Pancreas (tissue), 10 donors: ENCODE measurements around the gene PFKFB4. TPM values are rescaled to one million over a fixed set of nuclear protein-coding genes. Genes with fewer than 3 reads are reported as not detected.
"Not testable (repeated sequence)": the region's sequence is repeated elsewhere in the genome, so short reads cannot be mapped to it uniquely, and the experiment has no call there.

Source experiments
- ATAC-seq, 4 donors: fragments of 200-7000 bp; cut with Tn5 transposase; one replicate each; pipeline versions ENCODE4 v1.8.0 to v1.9.1; 2020; ENCODE audit warnings: mild to moderate bottlenecking in 4 of 4, moderate library complexity in 4 of 4
- DNase-seq, 6 donors: peaks; one replicate each; pipeline ENCODE4 v3.0.0-alpha.2; 2020
- FAIRE-seq: peaks from 2 replicates; lab custom pipeline; 2012; peaks lifted over from hg19 to GRCh38; lab: Jason Lieb, UNC
- H3K27ac ChIP-seq, 4 donors: fragments of 200-600 bp; sonication (generic); 1 replicate in 3 of 4; 2 replicates in 1 of 4; pipeline versions ENCODE4 v1.5.0 to v1.8.0; 2020
- H3K27me3 ChIP-seq, 4 donors: fragments of 200-600 bp; one replicate each; pipeline ENCODE4 v1.8.0; 2021
- H3K36me3 ChIP-seq, 3 donors: fragments of 200-600 bp; sonication (generic) in 1 of 3; one replicate each; pipeline versions ENCODE4 v1.5.0 to v1.8.0; 2020 to 2021
- H3K4me1 ChIP-seq, 3 donors: fragments of 200-600 bp; one replicate each; pipeline ENCODE4 v1.8.0; 2021
- H3K4me3 ChIP-seq, 4 donors: fragments of 200-600 bp; sonication (generic) in 2 of 4; one replicate each; pipeline versions ENCODE4 v1.5.0 to v1.8.0; 2020 to 2021
- H3K9me3 ChIP-seq, 4 donors: fragments of 200-600 bp; one replicate each; pipeline ENCODE4 v1.8.0; 2021
- CTCF ChIP-seq, 4 donors: fragments of 200-600 bp; sonication (generic) in 3 of 4; IDR thresholded peaks; one replicate each; pipeline versions ENCODE4 v1.5.0 to v1.8.0; 2021; ENCODE audit warnings: antibody characterized with exemption in 4 of 4
- WGBS, 2 donors: extraction: QIAGEN DNeasy Blood & Tissue Kit; methylation state at CpG; one replicate each; pipeline ENCODE4 v1.1.7; 2013; 5-methylcytosine and 5-hydroxymethylcytosine counted together
- intact Hi-C, 3 donors: fragments of 100-400 bp; cut with DNase I; formaldehyde crosslinking; loops; one replicate each; pipeline versions ENCODE4 v1.11.1 to v1.14.2; 2022
- polyA plus RNA-seq, 2 donors: library from polyadenylated mRNA; stranded (reverse); fragments of 200-250 nt; gene quantifications; one replicate each; pipeline ENCODE4 v1.2.3, GENCODE V29; 2013
- total RNA-seq, 6 donors: library from RNA; stranded (reverse); fragmentation: NEBNext Ultra II Directional in 4 of 6; extraction: Animal tissue kit (Norgen Biotek cat#: 25700) in 4 of 6; gene quantifications; one replicate each; pipeline versions ENCODE4 v1.2.1 to v1.2.4, GENCODE V29; 2021 to 2023
- donor health status: healthy with polysubstance abuse.
- donor health status: DM: no; HTN: no; CAD: no; lungs with moderate emphysema.
- donor health status: DM: no; HTN: no; CAD: no.
- donor health status: control.
- donor health status: control.
- donor health status: Bipolar disorder and iron deficiency.
- donor health status: DM: yes; HTN: yes; CAD: no.
- donor health status: DM: no; HTN: no; CAD: no.
- donor health status: DM: no; HTN: no; CAD: no.
- donor health status: DM: yes; HTN: yes; CAD: no.

The PFKFB4 gene
- total and polyA plus RNA-seq, 8 donors = 7.4 to 12.2 (median 8.5) TPM

GRCh38 chr3:48555231-48555948 is 1.2 kb downstream of the PFKFB4 start:
- Histone ChIP-seq H3K4me1 (peaks cover 38 to 45% (median 44%) of the 10 kb centered on the region in 3 donors), H3K27me3 (no peaks in the 10 kb centered on the region), H3K4me3 (peak overlapping the region in 3 of 4 donors; percentile 44 to 66 (median 48)), H3K27ac (peak overlapping the region in 3 of 4 donors; percentile 2 to 31 (median 18)), H3K36me3 (no peaks in the 10 kb centered on the region), H3K9me3 (no peaks in the 10 kb centered on the region)
- no peak for TF ChIP-seq CTCF (IDR thresholded peaks at IDR 0.05)
- 42 to 43% methylated on average over 10 of the region's 10 CpGs for WGBS, 2 donors
- ATAC-seq (no peak), DNase-seq (peak in 2 of 6 donors; percentile 15 to 22), FAIRE-seq (no peak)
- intact Hi-C loops = no loop called here

DNA sequence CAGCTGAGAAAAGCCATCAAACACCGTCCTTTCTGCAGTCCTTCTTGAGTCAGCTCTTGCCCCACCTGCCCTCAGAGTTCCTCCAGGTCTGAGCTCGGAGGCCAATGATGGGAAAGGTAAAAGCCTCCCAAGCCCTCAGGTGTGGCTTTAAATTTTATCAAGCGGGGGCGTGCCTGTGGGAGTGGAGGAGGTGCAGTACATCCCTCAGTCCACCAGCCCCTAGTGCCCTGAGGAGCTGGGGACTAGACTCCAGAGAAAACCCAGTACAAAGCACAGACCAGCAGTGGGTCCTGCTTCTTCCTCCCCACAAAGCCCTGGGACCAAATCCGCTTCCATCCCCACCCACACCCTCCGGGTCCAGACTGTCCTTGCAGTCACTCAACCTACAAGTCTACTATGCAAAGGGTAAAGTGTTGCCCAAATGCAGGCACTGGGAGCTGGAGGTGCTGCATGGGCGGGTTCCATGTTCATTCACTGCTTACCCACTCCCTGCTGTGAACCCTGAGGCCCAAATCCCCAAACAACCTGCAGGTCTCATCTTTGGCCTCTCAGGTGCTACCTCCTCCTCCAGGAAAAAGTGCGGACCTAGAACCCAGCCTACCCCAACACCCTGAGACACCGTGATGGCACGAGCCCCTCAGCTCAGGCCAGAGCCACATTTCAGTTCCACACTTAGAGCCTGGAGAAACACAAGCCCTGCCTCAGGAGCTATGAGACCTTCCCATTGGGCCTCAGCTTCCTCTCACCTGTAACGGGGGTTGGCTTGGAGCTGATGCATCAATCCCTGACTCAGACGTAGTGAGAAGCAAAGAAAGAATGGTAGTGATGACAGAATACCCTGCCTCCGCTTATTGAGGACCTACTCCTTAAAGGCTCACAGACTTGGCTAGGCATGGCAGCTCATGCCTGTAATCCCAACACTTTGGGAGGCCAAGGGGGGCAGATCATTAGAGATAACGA is 2.4 kb downstream of the PFKFB4 start:
- Histone ChIP-seq H3K27ac (peak overlapping the region; percentile 73 to 84 (median 84)), H3K4me1 (peaks cover 38 to 45% (median 44%) of the 10 kb centered on the region in 3 donors), H3K4me3 (no peak overlapping the region), H3K27me3 (no peaks in the 10 kb centered on the region), H3K36me3 (no peaks in the 10 kb centered on the region), H3K9me3 (no peaks in the 10 kb centered on the region)
- FAIRE-seq (no peak), DNase-seq (peak in 1 of 6 donors; percentile 42), ATAC-seq (no peak)
- intact Hi-C loops = loop anchor here in 2 of 3 donors (5.0 kb wide), 2 partner anchors 77 to 87 kb away; a partner anchor contains a TSS
- no peak for TF ChIP-seq CTCF (IDR thresholded peaks at IDR 0.05)
- WGBS, 2 donors = 67 to 69% methylated on average over 14 of the region's 14 CpGs

GRCh38 chr3:48553361-48553760 is 3.2 kb downstream of the PFKFB4 start:
- H3K4me1 ChIP-seq = peaks cover 38 to 48% (median 45%) of the 10 kb centered on the region in 3 donors
- H3K9me3 ChIP-seq = no peaks in the 10 kb centered on the region
- no peak overlapping the region for H3K4me3 ChIP-seq
- intact Hi-C loops = loop anchor here in 2 of 3 donors (5.0 kb wide), 2 partner anchors 76 to 86 kb away; a partner anchor contains a TSS
- 88 to 89% methylated on average over 5 of the region's 5 CpGs for WGBS, 2 donors
- no peak for TF ChIP-seq CTCF (IDR thresholded peaks at IDR 0.05)
- DNase-seq = peak in 1 of 6 donors; percentile 20
- FAIRE-seq = no peak
- peak overlapping the region; percentile 73 to 84 (median 84) for H3K27ac ChIP-seq
- H3K36me3 ChIP-seq = no peaks in the 10 kb centered on the region
- no peaks in the 10 kb centered on the region for H3K27me3 ChIP-seq
- ATAC-seq = no peak

DNA sequence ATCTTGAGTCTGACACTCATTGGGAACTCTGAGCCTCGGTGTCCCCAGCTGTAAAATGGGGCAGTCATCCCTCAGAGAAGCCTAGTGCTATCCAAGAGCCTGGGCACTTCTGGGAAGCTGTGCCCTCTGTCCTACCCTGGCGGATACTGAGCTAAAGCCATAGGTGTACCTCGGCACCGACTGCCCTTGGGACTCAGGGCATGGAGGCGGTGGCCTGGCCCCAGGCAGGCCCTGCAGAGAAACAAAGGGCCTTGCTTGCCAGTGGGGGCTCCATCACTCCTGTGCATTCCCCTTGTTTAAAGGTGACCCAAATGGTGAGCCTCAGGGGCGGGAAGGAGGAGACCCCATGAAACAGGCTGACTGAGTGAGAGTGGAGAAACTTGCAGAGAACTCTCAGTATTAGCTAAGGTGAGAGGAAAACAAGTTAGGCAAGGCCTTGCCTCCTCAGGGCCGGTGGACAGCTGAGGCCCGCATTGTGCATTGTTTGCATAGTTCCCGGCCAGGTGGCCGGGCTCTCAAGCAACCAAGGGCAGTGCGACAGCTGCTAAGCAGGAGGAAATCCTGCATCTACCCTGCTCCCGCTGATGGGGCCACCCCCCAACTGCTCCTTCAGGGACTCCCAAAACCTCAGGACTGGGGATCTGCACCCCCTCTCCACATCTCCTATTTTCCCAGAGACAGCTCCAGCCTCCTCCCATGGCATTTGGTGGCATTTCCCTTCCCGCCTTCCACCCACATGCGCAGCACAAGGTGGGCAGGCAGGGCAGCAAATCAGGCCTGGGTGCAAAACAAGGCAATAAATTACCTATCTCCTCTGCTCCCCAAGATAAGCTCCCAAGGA is 4.3 kb downstream of the PFKFB4 start:
- peaks cover 32 to 46% (median 41%) of the 10 kb centered on the region in 3 donors for H3K4me1 ChIP-seq
- peak; percentile 80 to 93 (median 88) for DNase-seq
- H3K27ac ChIP-seq = peak overlapping the region; percentile 73 to 84 (median 84)
- WGBS, 2 donors = 20 to 33% methylated on average over 11 to 14 of the region's 14 CpGs
- no peak for FAIRE-seq
- intact Hi-C loops = loop anchor here in 2 of 3 donors (5.0 kb wide), 2 partner anchors 75 to 85 kb away; a partner anchor contains a TSS
- no peak overlapping the region for H3K4me3 ChIP-seq
- no peaks in the 10 kb centered on the region for H3K27me3 ChIP-seq
- TF ChIP-seq CTCF (IDR thresholded peaks at IDR 0.05) = no peak
- peaks cover 0 to 3% (median 0%) of the 10 kb centered on the region in 3 donors for H3K36me3 ChIP-seq
- no peaks in the 10 kb centered on the region for H3K9me3 ChIP-seq
- peak; percentile 48 to 66 (median 54) for ATAC-seq

- peaks cover 32 to 44% (median 41%) of the 10 kb centered on the region in 3 donors for H3K4me1 ChIP-seq
- ATAC-seq, H3K27me3 ChIP-seq, H3K36me3 ChIP-seq, H3K9me3 ChIP-seq, FAIRE-seq, H3K4me3 ChIP-seq: not testable (repeated sequence)
- H3K27ac ChIP-seq = peak overlapping the region; percentile 73 to 84 (median 84)
- 67% methylated on average over 7 of the region's 7 CpGs for WGBS, 2 donors
- intact Hi-C loops = loop anchor here in 2 of 3 donors (5.0 kb wide), 2 partner anchors 74 to 84 kb away; a partner anchor contains a TSS
- DNase-seq = peak in 1 of 6 donors; percentile 10
Observed at GRCh38 chr3:48551651-48552050, 5.0 kb downstream of the PFKFB4 start.
